Hippocampal formation (tissue), 2 donors: ENCODE results near the gene CD274.

Experiments used
- DNase-seq, 2 donors: peaks; one replicate each; lab custom pipeline; 2025; lab: John Stamatoyannopoulos, UW

The CD274 gene

DNA sequence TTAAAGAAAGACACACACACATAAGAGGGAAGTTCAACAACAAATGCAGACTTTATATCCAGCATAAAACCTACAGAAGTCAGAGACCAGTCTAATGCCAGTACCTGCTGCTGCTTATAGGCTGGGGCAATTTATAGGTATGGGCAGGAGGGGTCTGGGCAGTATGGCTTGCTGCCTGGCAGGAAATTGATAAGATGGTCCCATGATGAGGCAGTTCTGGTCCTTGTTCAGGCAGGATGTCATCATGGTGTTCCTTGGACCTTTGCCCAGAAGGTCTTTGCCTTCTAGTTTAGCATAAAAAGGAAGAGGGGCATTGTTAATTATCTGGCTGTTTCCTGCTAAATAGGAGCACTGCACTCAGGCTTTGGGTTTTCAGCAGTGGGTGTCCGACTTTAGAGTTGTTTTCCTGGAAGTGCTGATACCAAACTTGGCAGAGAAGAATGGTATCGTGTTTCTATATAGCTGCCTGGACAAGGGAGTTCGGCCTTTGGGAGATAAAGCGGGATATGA, 49.6 kb downstream of the CD274 start:
- DNase-seq, result no peak

- no peak for DNase-seq
These were observed 50.3 kb downstream of the CD274 start for GRCh38 chr9:5500441-5501235.

DNA sequence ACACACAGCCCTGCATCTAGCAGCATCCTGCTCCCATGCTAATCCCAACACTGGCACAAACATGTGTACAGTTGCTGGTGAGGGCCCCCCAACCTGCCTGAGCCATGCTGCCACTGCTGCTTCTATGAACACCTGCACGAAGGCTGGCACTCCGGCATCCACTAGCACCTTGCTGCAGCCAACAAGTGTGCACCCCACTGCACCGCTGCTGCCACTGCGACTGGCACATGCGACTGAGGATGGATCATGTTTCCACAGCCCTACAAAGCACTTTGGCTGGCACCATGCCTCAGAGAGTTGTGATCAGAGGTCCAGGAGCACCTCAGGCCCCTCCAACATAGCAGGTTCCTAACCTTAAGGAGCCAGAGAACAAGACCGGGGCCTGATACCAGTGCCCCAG, 52.2 kb downstream of the CD274 start:
- DNase-seq, result no peak

DNA sequence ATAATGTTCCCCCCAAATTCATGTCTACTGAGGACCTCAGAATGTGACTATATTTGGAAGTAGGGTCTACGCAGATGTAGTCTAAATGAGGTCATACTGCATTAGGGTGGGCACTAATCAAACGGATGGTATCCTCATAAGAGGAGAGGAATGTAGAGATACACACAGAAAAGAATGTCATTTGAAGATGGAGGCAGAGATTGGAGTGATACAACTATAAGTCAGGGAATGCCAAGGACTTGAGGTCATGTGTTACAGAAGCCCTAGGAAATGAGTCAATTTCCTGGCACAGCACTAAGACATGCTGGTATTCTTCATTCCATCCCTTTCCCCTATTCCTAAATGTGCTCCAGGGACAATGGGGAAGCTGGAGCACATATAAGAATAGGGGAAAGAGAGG, 59.2 kb downstream of the CD274 start:
- no peak for DNase-seq

GRCh38 chr9:5510360-5510931, 60.1 kb downstream of the CD274 start, which contains the start of gene PDCD1LG2:
PDCD1LG2 (plus strand) TSS chr9:5510531; CDS start chr9:5522547, 12,016 bp downstream.
- no peak for DNase-seq

GRCh38 chr9:5510989-5511388, 60.6 kb downstream of the CD274 start:
- no peak for DNase-seq

DNA sequence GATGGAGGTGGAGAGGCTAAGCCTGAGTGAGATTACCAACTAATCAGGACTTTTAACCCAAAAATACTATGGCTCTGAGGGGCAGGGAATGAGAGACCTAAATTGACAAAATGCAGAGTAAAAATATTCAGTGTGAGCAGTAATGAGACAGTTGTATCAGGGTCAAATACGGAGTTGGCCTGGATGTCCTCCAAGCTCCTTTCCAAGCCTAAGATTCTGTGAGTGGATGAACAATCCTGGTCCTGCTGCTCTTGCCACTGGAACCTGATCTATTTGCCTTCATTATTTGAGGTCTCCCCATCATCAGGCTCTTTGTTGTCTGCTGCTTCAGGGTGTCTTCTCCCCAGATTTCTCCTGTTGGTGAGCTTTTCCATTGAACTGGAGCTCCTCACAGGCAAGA, 61.1 kb downstream of the CD274 start:
- DNase-seq, result no peak

- DNase-seq, result no peak
These were observed 61.7 kb downstream of the CD274 start for GRCh38 chr9:5511935-5512580.

- DNase-seq, result no peak
These were observed 62.5 kb downstream of the CD274 start for GRCh38 chr9:5512658-5513452.

GRCh38 chr9:5513966-5514616, 63.7 kb downstream of the CD274 start:
- no peak for DNase-seq

- no peak for DNase-seq
These were observed 64.4 kb downstream of the CD274 start for GRCh38 chr9:5514617-5515260.

- DNase-seq, result no peak
These were observed 64.9 kb downstream of the CD274 start for GRCh38 chr9:5515261-5515650.

- no peak for DNase-seq
These were observed 66.3 kb downstream of the CD274 start for GRCh38 chr9:5516453-5517220.

DNA sequence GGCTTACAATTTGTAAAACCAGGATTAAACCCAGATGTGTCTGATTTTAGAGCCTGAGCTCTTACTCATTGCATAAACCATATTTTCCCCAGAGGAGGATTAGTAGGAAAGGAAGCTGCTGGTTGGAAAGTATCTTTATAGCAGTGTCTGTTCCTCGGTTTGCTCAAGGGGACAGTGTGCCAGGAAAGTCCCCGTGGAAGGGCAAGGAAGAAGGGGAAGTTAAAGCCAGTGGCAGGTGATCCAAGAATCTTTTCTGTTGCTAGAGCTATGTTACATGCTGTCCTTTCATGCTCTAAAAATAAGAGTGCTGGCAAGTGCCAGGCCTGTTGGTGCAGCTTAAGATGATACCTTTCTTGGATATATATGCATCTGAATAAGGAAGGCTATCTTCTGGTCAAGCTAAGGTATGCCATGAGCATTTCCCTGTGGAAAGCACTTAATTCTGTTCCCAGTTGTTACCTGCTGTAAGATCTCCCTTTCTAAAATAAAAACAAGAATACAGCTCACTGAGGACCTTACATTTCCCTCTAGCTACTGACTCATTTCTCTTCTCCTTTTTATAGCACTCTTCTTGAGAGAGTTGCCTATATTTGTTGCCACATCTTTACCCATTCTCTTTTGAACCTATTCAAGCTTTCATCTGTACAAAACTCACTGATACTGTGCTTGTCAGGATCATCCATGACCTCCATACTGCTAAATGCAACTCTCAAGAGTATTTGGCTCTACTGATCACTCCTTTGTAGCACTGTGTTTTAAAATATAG, 68.0 kb downstream of the CD274 start:
- DNase-seq, result no peak

DNA sequence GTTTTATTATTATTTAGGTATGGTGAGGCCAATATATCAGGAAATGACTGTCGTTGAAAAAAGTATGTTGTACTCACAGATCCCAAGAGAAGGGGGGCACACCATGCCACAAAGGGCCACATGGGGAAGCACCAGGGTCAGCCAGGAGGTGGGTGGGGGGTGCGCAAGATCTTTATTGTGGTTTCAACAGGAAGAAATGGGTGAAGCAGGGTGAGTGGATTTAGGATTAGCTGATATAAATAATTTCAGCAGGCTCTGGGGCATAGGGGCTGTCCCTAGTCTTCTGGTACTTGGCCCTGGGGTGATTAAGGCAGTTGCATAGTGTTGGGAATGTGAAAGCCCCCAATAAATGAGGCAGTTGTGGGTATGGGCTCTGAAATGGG, 68.6 kb downstream of the CD274 start:
- DNase-seq, result no peak
